ENCODE results near the gene NME5.

DNA sequence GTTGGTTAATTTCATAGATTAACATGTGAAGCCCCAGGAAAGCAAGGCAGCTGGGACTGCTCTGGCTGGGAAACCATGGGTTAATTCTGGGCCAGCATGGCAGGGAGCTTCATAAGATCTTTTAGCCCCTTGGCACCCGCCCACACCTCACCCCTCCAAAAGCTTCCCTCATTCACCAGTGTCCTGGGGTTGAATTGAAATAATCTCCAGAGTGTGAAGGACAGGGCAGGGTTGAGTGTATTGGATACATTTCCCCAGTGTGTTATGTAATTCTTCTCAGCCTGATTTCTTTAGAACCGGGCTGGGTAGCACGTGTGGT, 36.0 kb downstream of the NME5 start:
- TF ChIP-seq, protein P1, sequence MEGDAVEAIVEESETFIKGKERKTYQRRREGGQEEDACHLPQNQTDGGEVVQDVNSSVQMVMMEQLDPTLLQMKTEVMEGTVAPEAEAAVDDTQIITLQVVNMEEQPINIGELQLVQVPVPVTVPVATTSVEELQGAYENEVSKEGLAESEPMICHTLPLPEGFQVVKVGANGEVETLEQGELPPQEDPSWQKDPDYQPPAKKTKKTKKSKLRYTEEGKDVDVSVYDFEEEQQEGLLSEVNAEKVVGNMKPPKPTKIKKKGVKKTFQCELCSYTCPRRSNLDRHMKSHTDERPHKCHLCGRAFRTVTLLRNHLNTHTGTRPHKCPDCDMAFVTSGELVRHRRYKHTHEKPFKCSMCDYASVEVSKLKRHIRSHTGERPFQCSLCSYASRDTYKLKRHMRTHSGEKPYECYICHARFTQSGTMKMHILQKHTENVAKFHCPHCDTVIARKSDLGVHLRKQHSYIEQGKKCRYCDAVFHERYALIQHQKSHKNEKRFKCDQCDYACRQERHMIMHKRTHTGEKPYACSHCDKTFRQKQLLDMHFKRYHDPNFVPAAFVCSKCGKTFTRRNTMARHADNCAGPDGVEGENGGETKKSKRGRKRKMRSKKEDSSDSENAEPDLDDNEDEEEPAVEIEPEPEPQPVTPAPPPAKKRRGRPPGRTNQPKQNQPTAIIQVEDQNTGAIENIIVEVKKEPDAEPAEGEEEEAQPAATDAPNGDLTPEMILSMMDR (IDR thresholded peaks at IDR 0.05 in 8 of 11, conservative IDR thresholded peaks at IDR 0.05 in 3 of 11) = no peak
- no peak for TF ChIP-seq POLR2A (IDR thresholded peaks at IDR 0.05)
- no peak for TF ChIP-seq POLR2AphosphoS5 (IDR thresholded peaks at IDR 0.05)
